ENCODE data around the gene PKMYT1. TPM values are rescaled to one million over a fixed set of nuclear protein-coding genes. Genes with fewer than 3 reads are reported as not detected.
A peak's percentile ranks its signal among the peaks of the same experiment; 100 is the strongest.

Gene PKMYT1
- total and polyA plus RNA-seq, 9 of the 15 experiments (the other 6 are each of a cell fraction or from before 2014, with no cell fraction given), result 8.7 to 201 (median 37.8) TPM

DNA sequence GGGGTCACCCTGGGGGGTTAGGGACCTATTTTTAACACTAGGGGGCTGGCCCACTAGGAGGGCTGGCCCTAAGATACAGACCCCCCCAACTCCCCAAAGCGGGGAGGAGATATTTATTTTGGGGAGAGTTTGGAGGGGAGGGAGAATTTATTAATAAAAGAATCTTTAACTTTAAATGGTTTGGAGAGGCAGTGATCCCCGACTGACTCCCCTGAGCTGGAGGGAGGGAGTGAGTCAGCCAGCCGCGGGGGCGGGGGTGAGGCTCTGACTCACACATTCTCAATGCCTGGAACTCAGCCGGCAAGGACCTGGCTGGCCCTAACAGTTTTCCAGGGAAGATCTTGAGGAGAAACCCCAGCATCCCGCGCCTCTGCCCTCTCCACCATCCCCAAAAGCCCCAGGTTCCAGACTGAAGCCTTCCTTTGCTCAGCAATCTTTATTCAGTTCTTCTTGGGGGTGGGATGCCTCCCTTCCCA is 42.0 kb upstream of the PKMYT1 start (continued):
- TF ChIP-seq, protein P1, sequence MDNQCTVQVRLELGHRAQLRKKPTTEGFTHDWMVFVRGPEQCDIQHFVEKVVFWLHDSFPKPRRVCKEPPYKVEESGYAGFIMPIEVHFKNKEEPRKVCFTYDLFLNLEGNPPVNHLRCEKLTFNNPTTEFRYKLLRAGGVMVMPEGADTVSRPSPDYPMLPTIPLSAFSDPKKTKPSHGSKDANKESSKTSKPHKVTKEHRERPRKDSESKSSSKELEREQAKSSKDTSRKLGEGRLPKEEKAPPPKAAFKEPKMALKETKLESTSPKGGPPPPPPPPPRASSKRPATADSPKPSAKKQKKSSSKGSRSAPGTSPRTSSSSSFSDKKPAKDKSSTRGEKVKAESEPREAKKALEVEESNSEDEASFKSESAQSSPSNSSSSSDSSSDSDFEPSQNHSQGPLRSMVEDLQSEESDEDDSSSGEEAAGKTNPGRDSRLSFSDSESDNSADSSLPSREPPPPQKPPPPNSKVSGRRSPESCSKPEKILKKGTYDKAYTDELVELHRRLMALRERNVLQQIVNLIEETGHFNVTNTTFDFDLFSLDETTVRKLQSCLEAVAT (IDR thresholded peaks at IDR 0.05), result no peak
- TF ChIP-seq POLR3G (IDR thresholded peaks at IDR 0.05; ENCODE audit: extremely low read depth, insufficient read length, insufficient replicate concordance) (no peak), DMBX1 (CRISPR knock-in tag; IDR thresholded peaks at IDR 0.05; ENCODE audit: borderline replicate concordance) (no peak), C11orf30 (IDR thresholded peaks at IDR 0.05; ENCODE audit: low read depth) (no peak), NR2C2 (CRISPR knock-in tag; IDR thresholded peaks at IDR 0.05) (no peak), NR2C2 (tag; IDR thresholded peaks at IDR 0.05) (no peak), EHMT2 (IDR thresholded peaks at IDR 0.05) (no peak), TRIM24 (IDR thresholded peaks at IDR 0.05) (no peak), PCBP2 (IDR thresholded peaks at IDR 0.05; ENCODE audit: low read depth, low read length, poor library complexity, severe bottlenecking) (no peak), STAT5A (IDR thresholded peaks at IDR 0.05; ENCODE audit: borderline replicate concordance, low read length) (no peak), ZFP30 (CRISPR knock-in tag; IDR thresholded peaks at IDR 0.05; ENCODE audit: borderline replicate concordance) (no peak), HDAC1 (IDR thresholded peaks at IDR 0.05) (no peak), CHD1 (IDR thresholded peaks at IDR 0.05; ENCODE audit: low read length) (no peak), FOSL1 (tag; conservative IDR thresholded peaks at IDR 0.05) (peak; percentile 99), RBM17 (IDR thresholded peaks at IDR 0.05; ENCODE audit: borderline replicate concordance, low read depth, low read length) (no peak), MTA2 (IDR thresholded peaks at IDR 0.05; ENCODE audit: low read depth) (no peak)
- TF ChIP-seq, protein P2, sequence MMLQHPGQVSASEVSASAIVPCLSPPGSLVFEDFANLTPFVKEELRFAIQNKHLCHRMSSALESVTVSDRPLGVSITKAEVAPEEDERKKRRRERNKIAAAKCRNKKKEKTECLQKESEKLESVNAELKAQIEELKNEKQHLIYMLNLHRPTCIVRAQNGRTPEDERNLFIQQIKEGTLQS (IDR thresholded peaks at IDR 0.05), result peak; percentile 95
- TF ChIP-seq, protein P2 (CRISPR knock-in tag; conservative IDR thresholded peaks at IDR 0.05), result peak; percentile 94
- TF ChIP-seq, protein P3, sequence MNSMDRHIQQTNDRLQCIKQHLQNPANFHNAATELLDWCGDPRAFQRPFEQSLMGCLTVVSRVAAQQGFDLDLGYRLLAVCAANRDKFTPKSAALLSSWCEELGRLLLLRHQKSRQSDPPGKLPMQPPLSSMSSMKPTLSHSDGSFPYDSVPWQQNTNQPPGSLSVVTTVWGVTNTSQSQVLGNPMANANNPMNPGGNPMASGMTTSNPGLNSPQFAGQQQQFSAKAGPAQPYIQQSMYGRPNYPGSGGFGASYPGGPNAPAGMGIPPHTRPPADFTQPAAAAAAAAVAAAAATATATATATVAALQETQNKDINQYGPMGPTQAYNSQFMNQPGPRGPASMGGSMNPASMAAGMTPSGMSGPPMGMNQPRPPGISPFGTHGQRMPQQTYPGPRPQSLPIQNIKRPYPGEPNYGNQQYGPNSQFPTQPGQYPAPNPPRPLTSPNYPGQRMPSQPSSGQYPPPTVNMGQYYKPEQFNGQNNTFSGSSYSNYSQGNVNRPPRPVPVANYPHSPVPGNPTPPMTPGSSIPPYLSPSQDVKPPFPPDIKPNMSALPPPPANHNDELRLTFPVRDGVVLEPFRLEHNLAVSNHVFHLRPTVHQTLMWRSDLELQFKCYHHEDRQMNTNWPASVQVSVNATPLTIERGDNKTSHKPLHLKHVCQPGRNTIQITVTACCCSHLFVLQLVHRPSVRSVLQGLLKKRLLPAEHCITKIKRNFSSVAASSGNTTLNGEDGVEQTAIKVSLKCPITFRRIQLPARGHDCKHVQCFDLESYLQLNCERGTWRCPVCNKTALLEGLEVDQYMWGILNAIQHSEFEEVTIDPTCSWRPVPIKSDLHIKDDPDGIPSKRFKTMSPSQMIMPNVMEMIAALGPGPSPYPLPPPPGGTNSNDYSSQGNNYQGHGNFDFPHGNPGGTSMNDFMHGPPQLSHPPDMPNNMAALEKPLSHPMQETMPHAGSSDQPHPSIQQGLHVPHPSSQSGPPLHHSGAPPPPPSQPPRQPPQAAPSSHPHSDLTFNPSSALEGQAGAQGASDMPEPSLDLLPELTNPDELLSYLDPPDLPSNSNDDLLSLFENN (IDR thresholded peaks at IDR 0.05; ENCODE audit: low read depth in 2 of 2, low read length in 2 of 2), result no peak
- TF ChIP-seq, protein P4, sequence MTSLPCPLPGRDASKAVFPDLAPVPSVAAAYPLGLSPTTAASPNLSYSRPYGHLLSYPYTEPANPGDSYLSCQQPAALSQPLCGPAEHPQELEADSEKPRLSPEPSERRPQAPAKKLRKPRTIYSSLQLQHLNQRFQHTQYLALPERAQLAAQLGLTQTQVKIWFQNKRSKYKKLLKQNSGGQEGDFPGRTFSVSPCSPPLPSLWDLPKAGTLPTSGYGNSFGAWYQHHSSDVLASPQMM (CRISPR knock-in tag; IDR thresholded peaks at IDR 0.05), result no peak
- TF ChIP-seq, protein P5, sequence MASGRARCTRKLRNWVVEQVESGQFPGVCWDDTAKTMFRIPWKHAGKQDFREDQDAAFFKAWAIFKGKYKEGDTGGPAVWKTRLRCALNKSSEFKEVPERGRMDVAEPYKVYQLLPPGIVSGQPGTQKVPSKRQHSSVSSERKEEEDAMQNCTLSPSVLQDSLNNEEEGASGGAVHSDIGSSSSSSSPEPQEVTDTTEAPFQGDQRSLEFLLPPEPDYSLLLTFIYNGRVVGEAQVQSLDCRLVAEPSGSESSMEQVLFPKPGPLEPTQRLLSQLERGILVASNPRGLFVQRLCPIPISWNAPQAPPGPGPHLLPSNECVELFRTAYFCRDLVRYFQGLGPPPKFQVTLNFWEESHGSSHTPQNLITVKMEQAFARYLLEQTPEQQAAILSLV (tag; IDR thresholded peaks at IDR 0.05), result no peak
